ENCODE measurements around the gene LAMP5.

The LAMP5 gene

GRCh38 chr20:9515741-9516233 lies 1.4 kb downstream of the LAMP5 start:
- Histone ChIP-seq H3K27ac (ENCODE audit: insufficient read depth in 1 of 2, low read depth in 1 of 2, low read length in 2 of 2, poor library complexity in 1 of 2, severe bottlenecking in 2 of 2) (no peak overlapping the region), H3K4me1 (ENCODE audit: control extremely low read depth in 1 of 4, control insufficient read depth in 4 of 4, insufficient read depth in 4 of 4, low read length in 3 of 4) (peaks cover 3 to 26% (median 15%) of the 10 kb centered on the region in 4 experiments), H3K9me3 (ENCODE audit: control extremely low read depth in 1 of 5, control insufficient read depth in 4 of 5, insufficient read depth in 2 of 5, low read depth in 1 of 5, low read length in 4 of 5) (peaks cover 0 to 2% (median 0%) of the 10 kb centered on the region in 5 experiments), H3K36me3 (ENCODE audit: control insufficient read depth in 4 of 4, insufficient read depth in 4 of 4, low read length in 3 of 4) (no peaks in the 10 kb centered on the region), H3K27me3 (replicated peaks in 2 of 5; ENCODE audit: control insufficient read depth in 4 of 5, insufficient read depth in 5 of 5, low read length in 4 of 5) (peaks cover 32 to 99% (median 49%) of the 10 kb centered on the region in 5 experiments), H3K4me3 (ENCODE audit: control insufficient read depth in 1 of 7, extremely low read depth in 1 of 7, insufficient read depth in 4 of 7, low read depth in 2 of 7, low read length in 6 of 7) (peak overlapping the region in 6 of 7 experiments; percentile 24 to 69 (median 60))
- ChIA-PET POLR2A (no interaction called here), CTCF (interaction anchor here (1.9 kb wide), 1 partner anchor 12 kb away, joined by 6 read pairs; no protein-coding TSS in a partner anchor)
- DNase-seq: peak in 2 of 3 donors; percentile 32 to 48
- WGBS (ENCODE audit: insufficient coverage): under 1% methylated on average over 38 of the region's 38 CpGs

DNA sequence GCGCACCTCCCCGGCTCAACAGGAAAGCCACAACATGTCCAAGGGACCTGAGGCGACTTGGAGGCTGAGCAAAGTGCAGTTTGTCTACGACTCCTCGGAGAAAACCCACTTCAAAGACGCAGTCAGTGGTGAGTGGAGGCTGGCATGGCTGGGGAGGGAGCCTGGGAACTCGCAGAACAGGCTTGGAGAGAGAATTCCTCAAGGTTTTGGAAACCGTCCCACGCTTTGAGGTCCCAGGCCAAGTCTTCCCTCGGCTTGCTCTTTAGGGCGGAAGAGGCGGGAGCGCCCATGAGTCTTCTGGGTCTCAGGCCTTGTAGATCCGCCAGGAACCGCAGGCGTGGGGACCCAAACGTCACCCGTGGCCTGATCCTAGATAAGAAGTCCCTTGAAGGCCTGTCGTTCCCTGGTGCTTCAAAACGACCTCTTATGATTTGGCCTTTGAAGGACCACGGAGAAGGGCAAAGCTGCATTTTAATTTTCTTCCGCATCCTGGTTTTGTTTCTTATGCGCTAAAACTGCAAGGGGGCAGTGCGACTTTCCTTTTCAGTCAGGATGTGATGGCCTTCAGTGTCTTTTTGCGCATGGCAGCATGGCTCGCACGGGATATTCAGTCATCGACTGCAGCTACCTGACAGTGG lies 2.0 kb downstream of the LAMP5 start:
- Histone ChIP-seq H3K27ac (ENCODE audit: insufficient read depth in 1 of 2, low read depth in 1 of 2, low read length in 2 of 2, poor library complexity in 1 of 2, severe bottlenecking in 2 of 2) (no peak overlapping the region), H3K4me1 (ENCODE audit: control extremely low read depth in 1 of 4, control insufficient read depth in 4 of 4, insufficient read depth in 4 of 4, low read length in 3 of 4) (peaks cover 3 to 26% (median 15%) of the 10 kb centered on the region in 4 experiments), H3K36me3 (ENCODE audit: control insufficient read depth in 4 of 4, insufficient read depth in 4 of 4, low read length in 3 of 4) (no peaks in the 10 kb centered on the region), H3K27me3 (replicated peaks in 2 of 5; ENCODE audit: control insufficient read depth in 4 of 5, insufficient read depth in 5 of 5, low read length in 4 of 5) (peaks cover 28 to 100% (median 51%) of the 10 kb centered on the region in 5 experiments), H3K9me3 (ENCODE audit: control extremely low read depth in 1 of 5, control insufficient read depth in 4 of 5, insufficient read depth in 2 of 5, low read depth in 1 of 5, low read length in 4 of 5) (peaks cover 0 to under 1% (median 0%) of the 10 kb centered on the region in 5 experiments), H3K4me3 (ENCODE audit: control insufficient read depth in 1 of 7, extremely low read depth in 1 of 7, insufficient read depth in 4 of 7, low read depth in 2 of 7, low read length in 6 of 7) (peak overlapping the region in 6 of 7 experiments; percentile 24 to 69 (median 60))
- CTCF ChIA-PET: no interaction called here
- DNase-seq: peak in 2 of 3 donors; percentile 24 to 33
- POLR2A ChIA-PET: no interaction called here
- 2% methylated on average over 28 of the region's 28 CpGs for WGBS (ENCODE audit: insufficient coverage)

DNA sequence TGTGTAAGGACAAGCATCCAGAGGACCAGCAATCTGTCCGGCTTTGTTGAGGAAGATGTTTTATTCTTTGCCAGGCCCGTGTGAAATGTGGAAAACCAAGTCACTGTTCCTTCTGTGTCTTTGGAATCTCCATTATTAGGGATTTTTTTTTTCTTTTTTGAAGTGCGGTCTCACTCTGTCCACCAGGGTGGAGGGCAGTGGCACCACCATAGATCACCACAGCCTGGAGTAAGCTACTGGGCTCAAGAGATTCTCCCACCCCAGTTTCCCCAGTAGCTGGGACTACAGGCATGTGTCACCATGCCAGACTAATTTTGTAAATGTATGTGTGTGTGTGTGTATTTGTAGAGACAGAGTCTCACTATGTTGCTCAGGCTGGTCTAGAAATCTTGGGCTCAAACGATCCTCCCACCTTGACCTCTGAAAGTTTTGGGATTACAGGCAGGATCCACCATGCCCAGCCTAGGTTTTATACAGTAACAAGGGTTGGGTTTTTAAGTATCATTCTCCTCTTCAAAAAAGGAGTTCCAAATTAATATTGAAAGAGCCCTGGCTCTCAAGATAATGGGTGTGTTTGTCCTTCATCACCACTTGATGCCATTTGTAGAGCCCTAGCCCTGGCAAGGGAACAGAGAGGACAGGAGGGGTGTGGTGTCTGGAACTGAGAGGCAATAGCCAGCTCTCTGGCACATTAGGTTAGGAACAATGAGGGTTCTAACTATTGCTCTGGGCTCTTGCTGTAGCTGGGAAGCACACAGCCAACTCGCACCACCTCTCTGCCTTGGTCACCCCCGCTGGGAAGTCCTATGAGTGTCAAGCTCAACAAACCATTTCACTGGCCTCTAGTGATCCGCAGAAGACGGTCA lies 3.1 kb downstream of the LAMP5 start:
- 42% methylated on average over 8 of the region's 8 CpGs for WGBS (ENCODE audit: insufficient coverage)
- Histone ChIP-seq H3K27ac (ENCODE audit: insufficient read depth in 1 of 2, low read depth in 1 of 2, low read length in 2 of 2, poor library complexity in 1 of 2, severe bottlenecking in 2 of 2) (no peak overlapping the region), H3K4me3 (ENCODE audit: control insufficient read depth in 1 of 7, extremely low read depth in 1 of 7, insufficient read depth in 4 of 7, low read depth in 2 of 7, low read length in 6 of 7) (no peak overlapping the region), H3K27me3 (replicated peaks in 2 of 5; ENCODE audit: control insufficient read depth in 4 of 5, insufficient read depth in 5 of 5, low read length in 4 of 5) (peaks cover 21 to 97% (median 50%) of the 10 kb centered on the region in 5 experiments), H3K9me3 (ENCODE audit: control extremely low read depth in 1 of 5, control insufficient read depth in 4 of 5, insufficient read depth in 2 of 5, low read depth in 1 of 5, low read length in 4 of 5) (no peaks in the 10 kb centered on the region), H3K36me3 (ENCODE audit: control insufficient read depth in 4 of 4, insufficient read depth in 4 of 4, low read length in 3 of 4) (no peaks in the 10 kb centered on the region), H3K4me1 (ENCODE audit: control extremely low read depth in 1 of 4, control insufficient read depth in 4 of 4, insufficient read depth in 4 of 4, low read length in 3 of 4) (peaks cover 3 to 26% (median 15%) of the 10 kb centered on the region in 4 experiments)
- ChIA-PET POLR2A (no interaction called here), CTCF (no interaction called here)
- DNase-seq: no peak

GRCh38 chr20:9518576-9519175 lies 4.3 kb downstream of the LAMP5 start:
- Histone ChIP-seq H3K36me3 (ENCODE audit: control insufficient read depth in 4 of 4, insufficient read depth in 4 of 4, low read length in 3 of 4) (no peaks in the 10 kb centered on the region), H3K9me3 (ENCODE audit: control extremely low read depth in 1 of 5, control insufficient read depth in 4 of 5, insufficient read depth in 2 of 5, low read depth in 1 of 5, low read length in 4 of 5) (no peaks in the 10 kb centered on the region), H3K4me3 (ENCODE audit: control insufficient read depth in 1 of 7, extremely low read depth in 1 of 7, insufficient read depth in 4 of 7, low read depth in 2 of 7, low read length in 6 of 7) (no peak overlapping the region), H3K4me1 (ENCODE audit: control extremely low read depth in 1 of 4, control insufficient read depth in 4 of 4, insufficient read depth in 4 of 4, low read length in 3 of 4) (peaks cover 3 to 26% (median 15%) of the 10 kb centered on the region in 4 experiments), H3K27ac (ENCODE audit: insufficient read depth in 1 of 2, low read depth in 1 of 2, low read length in 2 of 2, poor library complexity in 1 of 2, severe bottlenecking in 2 of 2) (no peak overlapping the region), H3K27me3 (replicated peaks in 2 of 5; ENCODE audit: control insufficient read depth in 4 of 5, insufficient read depth in 5 of 5, low read length in 4 of 5) (peaks cover 14 to 92% (median 50%) of the 10 kb centered on the region in 5 experiments)
- 28% methylated on average over 6 of the region's 8 CpGs for WGBS (ENCODE audit: insufficient coverage)
- DNase-seq: no peak
- ChIA-PET POLR2A (no interaction called here), CTCF (no interaction called here)

GRCh38 chr20:9520086-9520485 lies 5.7 kb downstream of the LAMP5 start:
- H3K4me1 ChIP-seq (ENCODE audit: control extremely low read depth in 1 of 4, control insufficient read depth in 4 of 4, insufficient read depth in 4 of 4, low read length in 3 of 4): peaks cover 0 to 18% (median 11%) of the 10 kb centered on the region in 4 experiments
- CTCF ChIA-PET: interaction anchor here (0.9 kb wide), 1 partner anchor 57 kb away, joined by 3 read pairs; no protein-coding TSS in a partner anchor
- no peaks in the 10 kb centered on the region for H3K36me3 ChIP-seq (ENCODE audit: control insufficient read depth in 4 of 4, insufficient read depth in 4 of 4, low read length in 3 of 4)
- peaks cover 6 to 78% (median 41%) of the 10 kb centered on the region in 5 experiments for H3K27me3 ChIP-seq (replicated peaks in 2 of 5; ENCODE audit: control insufficient read depth in 4 of 5, insufficient read depth in 5 of 5, low read length in 4 of 5)
- POLR2A ChIA-PET: no interaction called here
- 80% methylated on average over 1 of the region's 4 CpGs for WGBS (ENCODE audit: insufficient coverage)
- no peaks in the 10 kb centered on the region for H3K9me3 ChIP-seq (ENCODE audit: control extremely low read depth in 1 of 5, control insufficient read depth in 4 of 5, insufficient read depth in 2 of 5, low read depth in 1 of 5, low read length in 4 of 5)
- no peak overlapping the region for H3K4me3 ChIP-seq (ENCODE audit: control insufficient read depth in 1 of 7, extremely low read depth in 1 of 7, insufficient read depth in 4 of 7, low read depth in 2 of 7, low read length in 6 of 7)
- no peak overlapping the region for H3K27ac ChIP-seq (ENCODE audit: insufficient read depth in 1 of 2, low read depth in 1 of 2, low read length in 2 of 2, poor library complexity in 1 of 2, severe bottlenecking in 2 of 2)
- no peak for DNase-seq

DNA sequence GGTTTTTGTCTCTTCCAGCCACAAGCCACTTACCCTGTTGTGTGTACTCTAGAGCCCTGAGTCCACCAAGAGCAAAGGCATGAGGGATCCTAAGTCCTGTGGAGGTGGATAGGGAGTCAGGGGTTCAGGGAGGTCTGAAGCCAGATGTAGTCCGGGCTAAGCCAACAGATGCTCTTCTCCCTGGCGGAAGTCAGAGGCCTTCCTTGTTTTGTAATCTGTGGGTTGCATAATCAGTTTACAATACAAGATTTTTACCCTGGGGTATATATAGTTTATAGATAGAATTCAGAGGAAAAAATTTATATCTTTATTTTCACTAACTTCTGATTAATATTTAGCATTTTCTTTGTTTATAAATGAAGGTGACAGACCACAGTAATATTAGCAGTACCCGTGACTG lies 9.2 kb downstream of the LAMP5 start:
- no CpG with 5 or more reads among the region's 3 CpGs for WGBS (ENCODE audit: insufficient coverage)
- no peak overlapping the region for H3K27ac ChIP-seq (ENCODE audit: insufficient read depth in 1 of 2, low read depth in 1 of 2, low read length in 2 of 2, poor library complexity in 1 of 2, severe bottlenecking in 2 of 2)
- ChIA-PET CTCF (interaction anchor here (0.5 kb wide), 1 partner anchor 10 kb away, joined by 3 read pairs; no protein-coding TSS in a partner anchor), POLR2A (no interaction called here)
- no peaks in the 10 kb centered on the region for H3K9me3 ChIP-seq (ENCODE audit: control extremely low read depth in 1 of 5, control insufficient read depth in 4 of 5, insufficient read depth in 2 of 5, low read depth in 1 of 5, low read length in 4 of 5)
- no peaks in the 10 kb centered on the region for H3K4me1 ChIP-seq (ENCODE audit: control extremely low read depth in 1 of 4, control insufficient read depth in 4 of 4, insufficient read depth in 4 of 4, low read length in 3 of 4)
- no peak for DNase-seq
- peaks cover 9 to 43% (median 18%) of the 10 kb centered on the region in 5 experiments for H3K27me3 ChIP-seq (replicated peaks in 2 of 5; ENCODE audit: control insufficient read depth in 4 of 5, insufficient read depth in 5 of 5, low read length in 4 of 5)
- H3K36me3 ChIP-seq (ENCODE audit: control insufficient read depth in 4 of 4, insufficient read depth in 4 of 4, low read length in 3 of 4): no peaks in the 10 kb centered on the region
- no peak overlapping the region for H3K4me3 ChIP-seq (ENCODE audit: control insufficient read depth in 1 of 7, extremely low read depth in 1 of 7, insufficient read depth in 4 of 7, low read depth in 2 of 7, low read length in 6 of 7)
